ENCODE results near the gene S100A2. TPM values are rescaled to one million over a fixed set of nuclear protein-coding genes. Genes with fewer than 3 reads are reported as not detected.

The S100A2 gene
- total and polyA plus RNA-seq, 2 of the 13 experiments (the other 11 are each of a cell fraction or from before 2014, with no cell fraction given) = 1.2 TPM

DNA sequence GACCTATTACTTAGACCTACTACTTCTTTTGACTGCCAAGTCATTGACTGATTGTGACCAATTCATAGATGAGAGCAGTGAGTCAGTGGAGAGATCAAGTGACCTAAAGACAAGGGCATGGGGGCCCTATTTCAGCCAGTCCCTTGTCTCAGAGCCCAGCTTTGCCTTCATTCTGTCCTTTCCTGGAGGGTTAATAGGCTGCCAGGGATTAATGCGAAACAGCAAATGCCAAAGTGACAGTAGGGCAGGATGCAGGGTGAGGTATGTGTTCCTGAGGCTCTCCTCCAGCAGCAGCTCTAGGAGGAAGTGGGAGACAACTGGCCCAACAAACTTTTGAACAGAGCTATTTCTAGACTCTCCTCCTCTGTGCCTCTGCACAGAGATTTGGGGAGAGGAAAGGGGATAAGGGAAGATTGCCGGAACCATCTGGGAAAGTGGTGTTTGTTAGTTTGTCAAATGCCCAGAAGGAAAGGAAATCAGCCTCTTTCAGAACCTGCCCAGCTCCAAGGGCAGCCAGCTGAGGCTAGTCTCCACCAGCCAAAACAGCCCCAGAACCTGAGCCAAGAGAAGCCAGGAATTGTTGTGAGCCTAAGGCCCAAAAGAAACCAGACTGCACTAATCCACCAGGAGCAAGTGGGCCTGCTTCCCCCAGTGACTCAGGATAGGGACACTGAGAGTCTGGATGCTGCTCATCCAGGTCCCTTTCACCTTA lies 11.7 kb downstream of the S100A2 start:
- ChIA-PET CTCF (ENCODE audit: low intra/inter-chr PET ratio, low total read pairs) (no interaction called here), POLR2A (interaction anchor here (1.3 kb wide), 1 partner anchor 12 kb away, joined by 3 read pairs; no protein-coding TSS in a partner anchor)
- no peak overlapping the region for H3K27ac ChIP-seq (ENCODE audit: extremely low read length, insufficient read depth, low read length)
- no peak for DNase-seq (ENCODE audit: low spot score)
- in situ Hi-C loops (cut with HindIII; ENCODE audit: extremely low pct_ligation_motif_present, low pct_unique_long_range_greater_than_20kb) = no loop called here
- no peak overlapping the region for H3K4me3 ChIP-seq (replicated peaks in 1 of 3; ENCODE audit: insufficient read depth in 1 of 3, low read depth in 2 of 3, low read length in 3 of 3)
- ATAC-seq = no peak
- WGBS (ENCODE audit: low lambda C conversion rate) = 88% methylated on average over 2 of the region's 2 CpGs
- BruUV-seq (replicated peaks) = no TSS peak
- peaks cover 1 to 24% of the 10 kb centered on the region in 2 experiments; a peak in 3 of 5 replicates for H3K27me3 ChIP-seq (ENCODE audit: control insufficient read depth in 1 of 2, insufficient read depth in 2 of 2, low read length in 2 of 2)
- FAIRE-seq = no peak
- no peaks in the 10 kb centered on the region for H3K36me3 ChIP-seq (replicated peaks in 1 of 2; ENCODE audit: control insufficient read depth in 1 of 2, insufficient read depth in 2 of 2, low read length in 2 of 2)
- TF ChIP-seq TBL1XR1 (IDR thresholded peaks at IDR 0.05; ENCODE audit: borderline replicate concordance, low read length, partially characterized antibody) (no peak), TBX3 (IDR thresholded peaks at IDR 0.05; ENCODE audit: borderline replicate concordance) (no peak), ATF3 (CRISPR knock-in tag; IDR thresholded peaks at IDR 0.05) (no peak), MED8 (CRISPR knock-in tag; IDR thresholded peaks at IDR 0.05; ENCODE audit: insufficient replicate concordance) (no peak), ISX (CRISPR knock-in tag; conservative IDR thresholded peaks at IDR 0.05) (no peak), ZSCAN20 (CRISPR knock-in tag; IDR thresholded peaks at IDR 0.05; ENCODE audit: borderline replicate concordance) (no peak), FOXP1 (IDR thresholded peaks at IDR 0.05) (no peak), FOXP1 (CRISPR knock-in tag; IDR thresholded peaks at IDR 0.05) (no peak)
- TF ChIP-seq, protein P1, sequence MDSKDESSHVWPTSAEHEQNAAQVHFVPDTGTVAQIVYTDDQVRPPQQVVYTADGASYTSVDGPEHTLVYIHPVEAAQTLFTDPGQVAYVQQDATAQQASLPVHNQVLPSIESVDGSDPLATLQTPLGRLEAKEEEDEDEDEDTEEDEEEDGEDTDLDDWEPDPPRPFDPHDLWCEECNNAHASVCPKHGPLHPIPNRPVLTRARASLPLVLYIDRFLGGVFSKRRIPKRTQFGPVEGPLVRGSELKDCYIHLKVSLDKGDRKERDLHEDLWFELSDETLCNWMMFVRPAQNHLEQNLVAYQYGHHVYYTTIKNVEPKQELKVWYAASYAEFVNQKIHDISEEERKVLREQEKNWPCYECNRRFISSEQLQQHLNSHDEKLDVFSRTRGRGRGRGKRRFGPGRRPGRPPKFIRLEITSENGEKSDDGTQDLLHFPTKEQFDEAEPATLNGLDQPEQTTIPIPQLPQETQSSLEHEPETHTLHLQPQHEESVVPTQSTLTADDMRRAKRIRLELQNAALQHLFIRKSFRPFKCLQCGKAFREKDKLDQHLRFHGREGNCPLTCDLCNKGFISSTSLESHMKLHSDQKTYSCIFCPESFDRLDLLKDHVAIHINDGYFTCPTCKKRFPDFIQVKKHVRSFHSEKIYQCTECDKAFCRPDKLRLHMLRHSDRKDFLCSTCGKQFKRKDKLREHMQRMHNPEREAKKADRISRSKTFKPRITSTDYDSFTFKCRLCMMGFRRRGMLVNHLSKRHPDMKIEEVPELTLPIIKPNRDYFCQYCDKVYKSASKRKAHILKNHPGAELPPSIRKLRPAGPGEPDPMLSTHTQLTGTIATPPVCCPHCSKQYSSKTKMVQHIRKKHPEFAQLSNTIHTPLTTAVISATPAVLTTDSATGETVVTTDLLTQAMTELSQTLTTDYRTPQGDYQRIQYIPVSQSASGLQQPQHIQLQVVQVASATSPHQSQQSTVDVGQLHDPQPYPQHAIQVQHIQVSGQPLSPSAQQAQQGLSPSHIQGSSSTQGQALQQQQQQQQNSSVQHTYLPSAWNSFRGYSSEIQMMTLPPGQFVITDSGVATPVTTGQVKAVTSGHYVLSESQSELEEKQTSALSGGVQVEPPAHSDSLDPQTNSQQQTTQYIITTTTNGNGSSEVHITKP (CRISPR knock-in tag; IDR thresholded peaks at IDR 0.05; ENCODE audit: low read depth) = no peak
- H3K79me2 ChIP-seq (ENCODE audit: insufficient read depth, low read length) = no peaks in the 10 kb centered on the region
- intact Hi-C loops (cut with micrococcal nuclease; ENCODE audit: unreplicated experiment) = no loop called here
- no peak overlapping the region for H3K9ac ChIP-seq (ENCODE audit: insufficient read depth, low read depth, low read length)
- no peaks in the 10 kb centered on the region for H4K20me1 ChIP-seq (ENCODE audit: insufficient read depth, low read length)
- H3K4me1 ChIP-seq (ENCODE audit: insufficient read depth, low read length) = peaks cover 42% of the 10 kb centered on the region
- H3K9me3 ChIP-seq (ENCODE audit: low read length) = no peaks in the 10 kb centered on the region
- no peak overlapping the region for H2AFZ ChIP-seq (ENCODE audit: low read length)
- no peak overlapping the region for H3K4me2 ChIP-seq (ENCODE audit: low read depth, low read length)

Measured in HepG2 (cell line).